Activated B cell treated with CpG ODN at 0.5 μM for 24 hours (primary cell): Measurements from ENCODE around the gene PCDHGB4. TPM values are rescaled to one million over a fixed set of nuclear protein-coding genes. Genes with fewer than 3 reads are reported as not detected.

Experiments used
- ATAC-seq: fragments of 200-7000 bp; cut with Tn5 transposase; one replicate; pipeline ENCODE4 v1.10.0; 2021; ENCODE audit warnings: low read depth, mild to moderate bottlenecking, moderate library complexity
- CTCF ChIA-PET: fragments of 350-600 bp; sonication (Branson Sonifier 250); formaldehyde crosslinking; loops from one replicate; lab custom pipeline; 2021; ENCODE audit warnings: antibody characterized with exemption; lab: Charles Lee
- POLR2A ChIA-PET: fragments of 350-600 bp; sonication (Branson Sonifier 250); formaldehyde crosslinking; loops from one replicate; lab custom pipeline; 2021; ENCODE audit warnings: antibody characterized with exemption; lab: Charles Lee
- DNase-seq: peaks from one replicate; pipeline ENCODE4 v3.0.0; 2022
- H3K27ac Mint-ChIP-seq: one replicate; pipeline ENCODE4 v1.8.0; 2020; ENCODE audit warnings: mixed read lengths
- H3K27me3 Mint-ChIP-seq: one replicate; pipeline ENCODE4 v1.8.0; 2021; ENCODE audit warnings: mixed read lengths
- H3K36me3 Mint-ChIP-seq: one replicate; pipeline ENCODE4 v1.8.0; 2021; ENCODE audit warnings: low read depth, mixed read lengths
- H3K4me1 Mint-ChIP-seq: one replicate; pipeline ENCODE4 v1.8.0; 2021; ENCODE audit warnings: mixed read lengths
- H3K4me3 Mint-ChIP-seq: one replicate; pipeline ENCODE4 v1.8.0; 2020; ENCODE audit warnings: mild to moderate bottlenecking, mixed read lengths
- H3K9me3 Mint-ChIP-seq: one replicate; pipeline ENCODE4 v1.8.0; 2020; ENCODE audit warnings: mixed read lengths
- intact Hi-C: fragments of 100-400 bp; cut with micrococcal nuclease; formaldehyde crosslinking; loops from one replicate; pipeline ENCODE4 v1.15.1; 2024
- total RNA-seq: library from RNA; stranded (reverse); gene quantifications from 2 replicates; pipeline ENCODE4 v1.2.3, GENCODE V29; 2022
- TF ChIP-seq, protein P1 (sequence below): fragments of 200-600 bp; IDR thresholded peaks from one replicate; pipeline ENCODE4 v1.8.0; 2022; ENCODE audit warnings: antibody characterized with exemption, mild to moderate bottlenecking

The PCDHGB4 gene
- total RNA-seq, 1 donor from 2014 or later = 1.2 TPM

- H3K9me3 Mint-ChIP-seq = peaks cover 18% of the 10 kb centered on the region
- H3K27ac Mint-ChIP-seq = no peak within 1 kb of the TSS
- TF ChIP-seq, protein P1, sequence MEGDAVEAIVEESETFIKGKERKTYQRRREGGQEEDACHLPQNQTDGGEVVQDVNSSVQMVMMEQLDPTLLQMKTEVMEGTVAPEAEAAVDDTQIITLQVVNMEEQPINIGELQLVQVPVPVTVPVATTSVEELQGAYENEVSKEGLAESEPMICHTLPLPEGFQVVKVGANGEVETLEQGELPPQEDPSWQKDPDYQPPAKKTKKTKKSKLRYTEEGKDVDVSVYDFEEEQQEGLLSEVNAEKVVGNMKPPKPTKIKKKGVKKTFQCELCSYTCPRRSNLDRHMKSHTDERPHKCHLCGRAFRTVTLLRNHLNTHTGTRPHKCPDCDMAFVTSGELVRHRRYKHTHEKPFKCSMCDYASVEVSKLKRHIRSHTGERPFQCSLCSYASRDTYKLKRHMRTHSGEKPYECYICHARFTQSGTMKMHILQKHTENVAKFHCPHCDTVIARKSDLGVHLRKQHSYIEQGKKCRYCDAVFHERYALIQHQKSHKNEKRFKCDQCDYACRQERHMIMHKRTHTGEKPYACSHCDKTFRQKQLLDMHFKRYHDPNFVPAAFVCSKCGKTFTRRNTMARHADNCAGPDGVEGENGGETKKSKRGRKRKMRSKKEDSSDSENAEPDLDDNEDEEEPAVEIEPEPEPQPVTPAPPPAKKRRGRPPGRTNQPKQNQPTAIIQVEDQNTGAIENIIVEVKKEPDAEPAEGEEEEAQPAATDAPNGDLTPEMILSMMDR = no peak
- ChIA-PET POLR2A (no interaction called here), CTCF (interaction anchor here (1.3 kb wide), 1 partner anchor 209 kb away, joined by 5 read pairs; no protein-coding TSS in a partner anchor)
- no peak for ATAC-seq
- peaks cover 58% of the 10 kb centered on the region for H3K27me3 Mint-ChIP-seq
- intact Hi-C loops = no loop called here
- peaks cover 2% of the 10 kb centered on the region for H3K36me3 Mint-ChIP-seq
- no peaks in the 10 kb centered on the region for H3K4me1 Mint-ChIP-seq
- no peak for DNase-seq
- no peak within 1 kb of the TSS for H3K4me3 Mint-ChIP-seq
Measured at GRCh38 chr5:141354900-141355469, 32.5 kb upstream of the PCDHGB4 start, which contains the start of gene PCDHGA4. Gene PCDHGA4, plus strand, starts transcription at chr5:141355021. Its CDS starts 87 bp downstream, at chr5:141355108.

GRCh38 chr5:141355641-141356040, 31.9 kb upstream of the PCDHGB4 start:
- no peak for DNase-seq
- intact Hi-C loops = no loop called here
- no peak for ATAC-seq
- CTCF ChIA-PET = interaction anchor here (1.3 kb wide), 1 partner anchor 208 kb away, joined by 5 read pairs; no protein-coding TSS in a partner anchor
- Mint-ChIP-seq H3K27ac (no peak overlapping the region), H3K27me3 (peaks cover 59% of the 10 kb centered on the region), H3K4me1 (no peaks in the 10 kb centered on the region), H3K36me3 (peaks cover 2% of the 10 kb centered on the region), H3K9me3 (peaks cover 19% of the 10 kb centered on the region), H3K4me3 (no peak overlapping the region)
- TF ChIP-seq, protein P1 = no peak
- POLR2A ChIA-PET = no interaction called here

DNA sequence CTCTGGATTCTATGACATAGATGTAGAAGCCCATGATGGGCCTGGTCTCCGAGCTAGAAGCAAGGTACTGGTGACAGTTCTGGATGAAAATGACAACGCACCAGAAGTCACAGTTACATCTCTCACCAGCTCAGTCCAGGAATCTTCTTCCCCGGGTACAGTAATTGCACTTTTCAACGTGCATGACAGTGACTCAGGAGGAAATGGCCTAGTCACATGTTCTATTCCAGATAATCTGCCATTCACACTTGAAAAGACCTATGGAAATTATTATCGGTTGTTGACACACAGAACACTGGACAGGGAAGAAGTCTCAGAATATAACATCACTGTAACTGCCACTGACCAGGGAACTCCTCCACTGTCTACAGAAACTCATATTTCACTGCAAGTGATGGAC, 31.4 kb upstream of the PCDHGB4 start:
- Mint-ChIP-seq H3K4me3 (no peak overlapping the region), H3K9me3 (peaks cover 22% of the 10 kb centered on the region), H3K4me1 (no peaks in the 10 kb centered on the region), H3K27me3 (peaks cover 60% of the 10 kb centered on the region), H3K36me3 (peaks cover 4% of the 10 kb centered on the region), H3K27ac (no peak overlapping the region)
- ChIA-PET POLR2A (no interaction called here), CTCF (interaction anchor here (1.3 kb wide), 1 partner anchor 208 kb away, joined by 5 read pairs; no protein-coding TSS in a partner anchor)
- no peak for DNase-seq
- ATAC-seq = no peak
- intact Hi-C loops = no loop called here
- TF ChIP-seq, protein P1 = no peak

- CTCF ChIA-PET = no interaction called here
- H3K27me3 Mint-ChIP-seq = peaks cover 60% of the 10 kb centered on the region
- H3K27ac Mint-ChIP-seq = no peak overlapping the region
- DNase-seq = no peak
- H3K4me1 Mint-ChIP-seq = no peaks in the 10 kb centered on the region
- TF ChIP-seq, protein P1 = no peak
- H3K36me3 Mint-ChIP-seq = peaks cover 7% of the 10 kb centered on the region
- intact Hi-C loops = no loop called here
- no peak for ATAC-seq
- peaks cover 25% of the 10 kb centered on the region for H3K9me3 Mint-ChIP-seq
- H3K4me3 Mint-ChIP-seq = no peak overlapping the region
- POLR2A ChIA-PET = no interaction called here
Measured at GRCh38 chr5:141356950-141357349, 30.5 kb upstream of the PCDHGB4 start.

DNA sequence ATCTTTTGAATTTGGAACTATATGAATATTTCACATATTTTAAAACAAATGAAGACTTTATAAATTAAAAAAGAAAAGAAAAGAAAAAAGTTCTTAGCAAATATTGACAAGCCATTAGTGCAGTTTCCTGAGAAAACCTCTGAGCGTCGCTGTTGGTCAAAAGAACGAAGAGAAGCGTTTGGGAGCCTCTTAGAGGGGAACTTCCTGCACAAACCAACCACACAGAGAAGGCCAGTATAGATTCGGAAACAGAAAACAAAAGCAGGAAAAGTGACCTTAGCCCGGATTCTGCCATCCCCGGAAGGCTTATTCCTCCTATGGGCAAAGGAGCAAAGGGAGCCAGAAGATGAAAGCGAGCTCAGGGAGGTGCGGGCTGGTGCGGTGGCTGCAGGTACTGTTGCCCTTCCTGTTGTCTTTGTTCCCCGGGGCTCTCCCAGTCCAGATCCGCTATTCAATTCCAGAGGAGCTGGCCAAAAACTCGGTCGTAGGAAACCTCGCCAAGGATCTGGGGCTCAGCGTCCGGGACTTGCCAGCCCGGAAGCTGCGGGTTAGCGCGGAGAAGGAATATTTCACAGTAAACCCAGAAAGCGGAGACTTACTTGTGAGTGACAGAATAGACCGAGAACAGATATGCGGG, 27.6 kb upstream of the PCDHGB4 start, which contains the start of gene PCDHGB2:
Gene PCDHGB2 (plus strand): TSS at position 205 of the 637 bp plus-strand sequence. CDS start 142 bp downstream, at position 347.
- H3K9me3 Mint-ChIP-seq = peaks cover 39% of the 10 kb centered on the region
- peaks cover 59% of the 10 kb centered on the region for H3K27me3 Mint-ChIP-seq
- intact Hi-C loops = loop anchor here (1.0 to 5.0 kb wide), 2 partner anchors 33 to 204 kb away; no protein-coding TSS in a partner anchor
- H3K4me1 Mint-ChIP-seq = peaks cover 8% of the 10 kb centered on the region
- ChIA-PET CTCF (interaction anchor here (0.6 to 1.1 kb wide), 2 partner anchors 164 to 204 kb away, joined by 3 read pairs; no protein-coding TSS in a partner anchor), POLR2A (no interaction called here)
- H3K4me3 Mint-ChIP-seq = peak within 1 kb of the TSS; percentile 79
- TF ChIP-seq, protein P1 = no peak
- ATAC-seq = no peak
- peaks cover 12% of the 10 kb centered on the region for H3K36me3 Mint-ChIP-seq
- no peak for DNase-seq
- H3K27ac Mint-ChIP-seq = peak within 1 kb of the TSS; percentile 60
